BJ (cell line): ENCODE results near the gene DMD. TPM values are rescaled to one million over a fixed set of nuclear protein-coding genes. Genes with fewer than 3 reads are reported as not detected.

Experiments used
- CTCF ChIA-PET: fragments of 350-600 bp; formaldehyde crosslinking; extraction: SDS; loops from one replicate; lab custom pipeline; 2021; ENCODE audit warnings: antibody characterized with exemption, inconsistent platforms; lab: Yijun Ruan, JAX
- POLR2A ChIA-PET: fragments of 300-600 bp; sonication (Branson Sonifier 250); formaldehyde crosslinking; extraction: SDS; loops from one replicate; lab custom pipeline; 2021; ENCODE audit warnings: antibody characterized with exemption; lab: Charles Lee
- DNase-seq: peaks from one replicate; pipeline ENCODE4 v3.0.0-alpha.2; 2011; ENCODE audit warnings: low read depth
- H3K27me3 ChIP-seq: 2 replicates; pipeline ENCODE4 v1.6.0; 2011; ENCODE audit warnings: low read length; ENCODE audit not compliant: control insufficient read depth, insufficient read depth
- H3K36me3 ChIP-seq: 2 replicates; pipeline ENCODE4 v1.5.1; 2011; ENCODE audit warnings: low read length; ENCODE audit not compliant: control insufficient read depth, insufficient read depth
- H3K4me3 ChIP-seq: 2 replicates; pipeline ENCODE4 v1.5.1; 2011; ENCODE audit warnings: low read depth, mild to moderate bottlenecking, control low read depth, low read length
- polyA plus RNA-seq: library from polyadenylated mRNA; depleted of rRNA; stranded (reverse); fragments of >200 nt; gene quantifications from 2 replicates; pipeline ENCODE4 v1.2.3, GENCODE V29; 2011
- TF ChIP-seq, protein P1 (sequence below): IDR thresholded peaks from 2 replicates; pipeline ENCODE4 v1.5.1; 2011; ENCODE audit warnings: low read depth, mild to moderate bottlenecking, control low read depth, inconsistent platforms, low read length, moderate library complexity; ENCODE audit not compliant: insufficient read depth

The DMD gene
- polyA plus RNA-seq, 1 experiment = 12.5 TPM

DNA sequence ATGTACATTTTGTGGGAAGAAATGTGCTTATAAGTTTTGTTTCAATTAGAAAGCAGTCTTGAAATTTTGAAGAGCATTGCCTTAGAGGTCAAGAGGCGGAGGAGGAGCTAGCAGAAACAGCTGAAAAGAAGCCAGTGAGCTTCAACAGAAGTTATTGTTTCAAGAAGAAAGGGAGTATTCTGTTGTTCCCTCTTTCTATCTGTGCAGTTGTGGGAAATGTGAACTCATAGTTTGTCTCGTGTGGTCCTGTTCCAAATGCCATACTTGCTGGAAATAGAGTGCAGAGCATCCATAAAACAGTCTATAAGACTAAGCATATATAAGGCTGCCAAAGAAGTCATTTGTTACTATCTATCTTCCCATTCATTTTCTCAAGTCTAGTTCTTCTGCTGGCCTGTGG, 1015.7 kb downstream of the DMD start:
- DNase-seq = no peak
- CTCF ChIA-PET = no interaction called here
- no peaks in the 10 kb centered on the region for H3K36me3 ChIP-seq
- H3K27me3 ChIP-seq = no peaks in the 10 kb centered on the region
- POLR2A ChIA-PET = no interaction called here
- TF ChIP-seq, protein P1, sequence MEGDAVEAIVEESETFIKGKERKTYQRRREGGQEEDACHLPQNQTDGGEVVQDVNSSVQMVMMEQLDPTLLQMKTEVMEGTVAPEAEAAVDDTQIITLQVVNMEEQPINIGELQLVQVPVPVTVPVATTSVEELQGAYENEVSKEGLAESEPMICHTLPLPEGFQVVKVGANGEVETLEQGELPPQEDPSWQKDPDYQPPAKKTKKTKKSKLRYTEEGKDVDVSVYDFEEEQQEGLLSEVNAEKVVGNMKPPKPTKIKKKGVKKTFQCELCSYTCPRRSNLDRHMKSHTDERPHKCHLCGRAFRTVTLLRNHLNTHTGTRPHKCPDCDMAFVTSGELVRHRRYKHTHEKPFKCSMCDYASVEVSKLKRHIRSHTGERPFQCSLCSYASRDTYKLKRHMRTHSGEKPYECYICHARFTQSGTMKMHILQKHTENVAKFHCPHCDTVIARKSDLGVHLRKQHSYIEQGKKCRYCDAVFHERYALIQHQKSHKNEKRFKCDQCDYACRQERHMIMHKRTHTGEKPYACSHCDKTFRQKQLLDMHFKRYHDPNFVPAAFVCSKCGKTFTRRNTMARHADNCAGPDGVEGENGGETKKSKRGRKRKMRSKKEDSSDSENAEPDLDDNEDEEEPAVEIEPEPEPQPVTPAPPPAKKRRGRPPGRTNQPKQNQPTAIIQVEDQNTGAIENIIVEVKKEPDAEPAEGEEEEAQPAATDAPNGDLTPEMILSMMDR = no peak
- no peak overlapping the region for H3K4me3 ChIP-seq

DNA sequence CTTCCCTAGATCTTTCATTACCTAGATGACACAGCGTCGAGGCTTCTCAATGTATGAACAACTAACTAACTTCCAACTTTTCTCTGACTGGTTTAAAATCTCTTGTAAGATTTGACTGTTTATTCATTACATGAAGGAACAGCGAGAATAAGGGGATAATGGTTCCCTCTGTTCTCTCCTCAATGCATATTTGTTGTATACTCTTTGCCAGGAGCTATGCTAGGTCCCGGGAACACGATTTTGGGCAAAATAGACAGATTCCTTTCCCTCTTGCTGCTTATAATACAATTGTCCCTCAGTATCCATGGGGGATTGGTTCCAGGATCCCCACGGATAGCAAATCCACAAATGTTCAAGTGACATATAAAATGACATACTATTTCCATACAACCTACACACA, 1020.0 kb downstream of the DMD start:
- TF ChIP-seq, protein P1 = no peak
- no peaks in the 10 kb centered on the region for H3K36me3 ChIP-seq
- no peak overlapping the region for H3K4me3 ChIP-seq
- DNase-seq = no peak
- ChIA-PET POLR2A (no interaction called here), CTCF (no interaction called here)
- no peaks in the 10 kb centered on the region for H3K27me3 ChIP-seq

DNA sequence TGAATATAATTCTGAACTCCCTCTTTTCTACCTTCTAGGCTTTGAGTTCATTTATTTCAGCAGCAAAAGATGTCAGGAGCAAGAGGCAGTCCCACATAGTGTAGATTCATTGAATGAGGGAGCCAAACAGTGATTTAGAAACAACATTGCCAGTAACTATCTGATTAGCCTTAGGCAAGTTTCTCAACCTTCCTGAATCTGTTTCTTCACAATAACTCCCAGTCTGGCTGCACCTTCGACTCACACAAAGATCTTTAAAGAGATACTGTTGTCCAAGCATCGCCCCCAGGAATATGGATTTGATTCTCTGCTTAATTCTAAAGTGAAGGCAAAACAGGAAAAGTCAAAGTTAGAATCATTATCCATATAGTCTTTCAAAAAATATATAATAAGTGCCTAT, 1026.2 kb downstream of the DMD start:
- CTCF ChIA-PET = no interaction called here
- POLR2A ChIA-PET = no interaction called here
- DNase-seq = no peak
- Histone ChIP-seq H3K36me3 (no peaks in the 10 kb centered on the region), H3K4me3 (no peak overlapping the region), H3K27me3 (no peaks in the 10 kb centered on the region)
- TF ChIP-seq, protein P1 = no peak

DNA sequence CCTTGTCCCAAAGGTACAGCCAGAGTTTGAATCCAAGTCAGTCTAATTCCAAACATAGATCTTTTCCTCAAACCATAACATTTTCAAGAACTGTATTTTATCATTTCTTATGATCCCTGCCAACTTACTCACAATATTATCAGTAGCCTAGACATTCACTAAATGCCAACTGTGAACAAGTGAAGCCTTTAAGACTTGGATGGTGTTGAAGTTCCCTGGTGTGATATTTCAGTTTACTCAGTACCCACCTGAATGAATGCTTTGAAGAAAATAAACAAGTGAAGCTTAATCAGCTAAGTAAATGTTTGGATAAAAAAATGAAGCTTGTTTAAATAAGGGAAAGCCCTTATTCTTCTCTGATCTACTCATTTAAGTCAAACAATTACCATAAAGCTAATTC, 1028.3 kb downstream of the DMD start:
- no peak for DNase-seq
- no peak overlapping the region for H3K4me3 ChIP-seq
- POLR2A ChIA-PET = no interaction called here
- no peaks in the 10 kb centered on the region for H3K36me3 ChIP-seq
- no peaks in the 10 kb centered on the region for H3K27me3 ChIP-seq
- CTCF ChIA-PET = no interaction called here
- TF ChIP-seq, protein P1 = no peak

DNA sequence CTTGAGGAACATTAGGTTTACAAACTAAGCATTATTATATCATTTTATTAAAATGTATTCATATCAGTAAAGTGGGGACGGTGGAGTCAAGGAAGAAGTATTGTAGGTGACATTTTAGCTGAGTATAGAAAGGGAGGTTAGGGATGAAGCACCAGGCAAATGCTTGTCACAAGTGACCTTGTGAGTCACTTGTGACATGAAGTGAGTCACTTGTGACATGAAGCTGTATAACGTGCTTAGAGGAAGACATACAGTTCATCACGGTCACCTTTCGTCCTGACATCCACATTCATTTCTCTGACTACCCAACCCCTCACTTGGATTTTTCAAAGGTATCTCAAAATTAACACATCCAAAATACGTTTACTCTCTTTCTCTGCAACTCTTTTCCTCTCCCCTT, 1034.8 kb downstream of the DMD start:
- H3K27me3 ChIP-seq = no peaks in the 10 kb centered on the region
- TF ChIP-seq, protein P1 = no peak

More for the DNA sequence above, 1034.8 kb downstream of the DMD start:
- POLR2A ChIA-PET = no interaction called here
- DNase-seq = no peak
- CTCF ChIA-PET = no interaction called here
- no peak overlapping the region for H3K4me3 ChIP-seq
- H3K36me3 ChIP-seq = no peaks in the 10 kb centered on the region
